ENCODE measurements around the gene SEMA5B.

SEMA5B gene

DNA sequence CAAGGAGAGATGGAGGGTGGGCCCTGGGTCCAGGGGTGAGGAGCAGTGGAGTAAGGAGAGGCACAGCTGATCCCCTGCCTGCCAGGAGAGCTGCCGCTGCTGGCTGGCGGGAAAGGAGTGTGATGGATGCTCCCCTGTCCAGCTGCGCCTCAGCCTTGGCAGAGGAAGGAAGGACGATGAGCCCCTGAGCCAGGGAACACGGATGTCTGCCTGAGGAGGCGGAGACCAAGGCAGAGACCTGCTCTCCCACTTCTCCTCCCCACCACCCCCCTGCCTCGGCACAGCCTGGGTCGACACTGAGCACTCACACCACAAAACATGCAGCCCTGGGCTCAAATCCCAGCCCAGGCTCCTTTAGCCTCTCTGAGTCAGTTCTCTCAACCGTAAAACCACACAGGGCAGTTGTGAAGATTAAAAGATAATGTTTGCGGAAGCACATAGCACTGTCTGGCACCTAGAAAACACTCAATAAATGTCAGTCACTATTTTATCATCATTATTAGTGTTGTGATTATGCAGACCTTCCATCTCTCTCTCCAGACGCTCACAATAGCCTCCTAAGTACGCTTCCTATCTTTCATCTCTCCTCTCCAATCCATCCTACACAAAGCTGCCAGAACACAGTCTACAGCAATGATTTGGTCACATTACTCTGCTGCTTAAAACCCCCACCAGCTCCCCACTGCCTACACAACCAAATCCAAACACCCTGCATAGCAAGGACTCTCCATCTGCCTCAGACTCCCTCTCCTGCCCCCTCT, 52.2 kb downstream of the SEMA5B start:
- H3K4me3 ChIP-seq (ENCODE audit: low read depth, low read length) = no peak overlapping the region
- TF ChIP-seq, protein P1, sequence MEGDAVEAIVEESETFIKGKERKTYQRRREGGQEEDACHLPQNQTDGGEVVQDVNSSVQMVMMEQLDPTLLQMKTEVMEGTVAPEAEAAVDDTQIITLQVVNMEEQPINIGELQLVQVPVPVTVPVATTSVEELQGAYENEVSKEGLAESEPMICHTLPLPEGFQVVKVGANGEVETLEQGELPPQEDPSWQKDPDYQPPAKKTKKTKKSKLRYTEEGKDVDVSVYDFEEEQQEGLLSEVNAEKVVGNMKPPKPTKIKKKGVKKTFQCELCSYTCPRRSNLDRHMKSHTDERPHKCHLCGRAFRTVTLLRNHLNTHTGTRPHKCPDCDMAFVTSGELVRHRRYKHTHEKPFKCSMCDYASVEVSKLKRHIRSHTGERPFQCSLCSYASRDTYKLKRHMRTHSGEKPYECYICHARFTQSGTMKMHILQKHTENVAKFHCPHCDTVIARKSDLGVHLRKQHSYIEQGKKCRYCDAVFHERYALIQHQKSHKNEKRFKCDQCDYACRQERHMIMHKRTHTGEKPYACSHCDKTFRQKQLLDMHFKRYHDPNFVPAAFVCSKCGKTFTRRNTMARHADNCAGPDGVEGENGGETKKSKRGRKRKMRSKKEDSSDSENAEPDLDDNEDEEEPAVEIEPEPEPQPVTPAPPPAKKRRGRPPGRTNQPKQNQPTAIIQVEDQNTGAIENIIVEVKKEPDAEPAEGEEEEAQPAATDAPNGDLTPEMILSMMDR (IDR thresholded peaks at IDR 0.05; ENCODE audit: low read depth, low read length) = no peak

DNA sequence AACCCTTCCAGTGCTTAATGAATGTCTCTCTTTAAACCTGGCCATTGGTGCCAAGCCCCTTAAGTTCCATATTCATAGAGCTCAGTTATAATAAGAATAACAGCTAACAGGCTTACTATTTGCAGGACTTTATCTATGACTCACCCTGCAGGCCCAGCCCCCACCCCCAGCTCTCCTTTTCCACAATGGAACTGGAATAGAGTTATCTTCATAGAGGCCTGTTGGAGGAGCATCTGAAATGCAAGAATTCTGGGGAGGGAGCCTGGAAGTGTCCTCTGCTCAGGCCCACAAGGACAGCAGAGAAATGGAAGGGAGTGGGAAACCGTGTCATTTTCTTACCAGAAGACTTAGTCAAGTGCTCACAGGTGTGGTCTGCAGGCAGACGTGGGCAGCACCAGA, 52.8 kb downstream of the SEMA5B start:
- no peak overlapping the region for H3K4me3 ChIP-seq (ENCODE audit: low read depth, low read length)
- TF ChIP-seq, protein P1 (IDR thresholded peaks at IDR 0.05; ENCODE audit: low read depth, low read length) = no peak

DNA sequence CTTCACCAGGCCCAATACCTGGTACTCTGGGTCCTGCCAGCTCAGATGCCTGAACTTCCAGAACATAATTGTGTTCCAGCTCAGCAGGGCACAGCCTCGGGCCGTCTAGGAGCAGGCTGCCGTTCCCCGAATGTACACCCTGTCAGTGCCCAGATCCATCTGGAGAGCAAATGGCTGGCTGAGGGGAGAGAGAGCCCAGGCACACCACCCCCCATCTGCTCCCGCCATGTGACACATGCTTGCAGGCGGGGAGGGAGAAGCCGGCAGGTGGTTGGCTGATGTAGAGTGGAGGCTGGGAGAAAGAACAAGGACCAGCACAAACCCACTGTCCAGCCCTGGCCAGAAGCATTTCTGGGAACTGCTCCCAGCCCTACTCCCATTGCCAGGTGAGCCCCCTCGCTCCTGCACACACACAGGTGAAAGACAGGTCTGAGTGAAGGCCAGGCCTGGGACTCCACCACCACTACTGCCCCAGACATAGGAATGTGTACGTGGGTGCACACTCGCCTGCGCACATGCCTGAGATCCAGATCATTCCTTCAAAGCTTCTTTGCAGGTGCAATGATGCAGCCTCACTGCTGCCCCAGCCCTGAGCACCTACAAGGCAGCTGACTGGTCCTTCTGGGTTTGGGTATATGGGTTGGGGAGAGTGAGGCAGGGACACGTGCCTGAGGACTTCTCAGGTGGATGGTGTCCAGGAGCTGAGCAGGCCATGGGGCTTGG, 53.5 kb downstream of the SEMA5B start:
- TF ChIP-seq, protein P1 (IDR thresholded peaks at IDR 0.05; ENCODE audit: low read depth, low read length) = no peak
- H3K4me3 ChIP-seq (ENCODE audit: low read depth, low read length) = no peak overlapping the region

DNA sequence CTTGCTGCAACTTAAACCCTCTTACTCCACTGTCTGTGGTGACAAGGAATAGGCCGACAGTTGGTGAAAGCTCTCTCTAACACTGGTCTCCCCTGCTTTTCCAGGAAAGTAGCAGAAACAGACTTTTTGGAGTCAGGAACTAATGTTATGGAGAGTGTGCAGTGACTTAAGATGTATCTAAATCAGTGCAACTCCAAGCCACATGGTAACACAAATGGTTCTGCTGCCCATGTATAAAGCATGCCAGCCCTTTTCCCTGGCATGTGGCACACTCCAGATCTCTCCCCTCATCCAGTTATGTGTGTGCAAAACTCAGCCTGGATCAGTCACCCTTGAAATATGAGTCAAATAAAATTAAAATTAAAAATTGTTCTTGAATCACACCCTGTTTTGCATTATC, 55.4 kb downstream of the SEMA5B start:
- TF ChIP-seq, protein P1 (IDR thresholded peaks at IDR 0.05; ENCODE audit: low read depth, low read length) = no peak
- no peak overlapping the region for H3K4me3 ChIP-seq (ENCODE audit: low read depth, low read length)

DNA sequence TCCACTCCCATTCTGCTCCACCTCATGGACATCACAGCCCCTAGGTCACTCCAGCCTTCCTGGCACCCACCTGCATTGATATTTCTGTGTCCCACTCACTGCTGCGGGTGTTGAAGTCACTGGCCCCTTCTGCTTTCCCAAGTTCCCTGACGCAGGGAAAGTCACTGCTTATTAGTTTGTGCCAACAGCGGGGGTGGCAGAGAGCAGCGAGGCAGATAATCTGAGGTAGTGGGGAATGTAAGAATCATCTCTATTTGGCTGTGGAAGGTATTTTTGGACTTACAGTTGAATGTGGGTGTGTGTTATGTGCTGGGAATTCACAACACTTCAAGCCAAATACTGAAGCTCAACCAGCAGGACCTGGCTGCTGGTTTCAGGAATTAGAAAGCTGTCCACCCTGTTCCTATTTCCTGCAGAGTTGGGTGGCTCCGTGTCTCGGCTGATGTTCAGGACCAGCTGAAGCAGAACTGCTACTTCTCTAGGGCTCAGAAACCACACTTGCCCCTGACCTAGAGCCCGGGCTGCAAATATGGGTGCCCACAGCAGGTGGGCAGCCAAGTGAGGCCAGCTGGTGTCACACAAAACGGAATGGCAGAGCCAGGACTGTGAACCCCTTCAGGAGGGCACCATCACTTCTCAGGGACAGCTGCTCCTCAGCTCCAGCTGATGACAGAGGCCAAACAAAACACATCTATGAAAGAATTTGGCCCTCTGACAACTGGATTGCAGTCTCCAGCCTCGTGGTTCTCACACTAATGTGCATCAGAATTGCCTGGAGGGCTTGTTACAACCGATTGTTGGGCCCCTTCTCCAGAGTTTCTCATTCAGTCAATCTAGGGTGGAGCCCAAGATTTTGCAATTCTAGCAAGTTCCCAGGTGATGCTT, 57.7 kb downstream of the SEMA5B start:
- no peak overlapping the region for H3K4me3 ChIP-seq (ENCODE audit: low read depth, low read length)
- TF ChIP-seq, protein P1 (IDR thresholded peaks at IDR 0.05; ENCODE audit: low read depth, low read length) = no peak

DNA sequence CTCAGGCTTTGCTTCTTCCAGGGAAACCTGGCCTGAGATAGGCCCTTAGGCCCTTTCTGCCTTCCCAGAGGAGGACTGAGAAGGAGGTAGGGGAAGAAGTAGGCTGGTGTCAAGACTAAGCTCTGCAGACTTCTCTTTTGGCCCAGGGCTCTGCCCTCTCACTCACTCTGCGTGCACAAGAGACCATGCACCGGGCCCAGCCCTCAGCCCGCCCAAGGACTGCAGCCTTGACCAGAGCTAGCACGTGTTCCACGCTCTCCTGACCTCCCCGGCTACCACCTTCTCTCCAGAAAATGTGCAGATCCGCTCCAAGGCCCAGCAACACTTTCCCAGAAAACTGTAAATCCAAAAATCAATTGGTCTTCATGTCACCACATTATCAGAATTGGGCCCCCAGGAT, 59.8 kb downstream of the SEMA5B start:
- TF ChIP-seq, protein P1 (IDR thresholded peaks at IDR 0.05; ENCODE audit: low read depth, low read length) = no peak

More for the DNA sequence above, 59.8 kb downstream of the SEMA5B start:
- H3K4me3 ChIP-seq (ENCODE audit: low read depth, low read length) = no peak overlapping the region

Data from WI38 (cell line).